Stomach (tissue), 4 donors: ENCODE data around the gene PI4KB.

Experiments
- CTCF ChIP-seq, 7 experiments: fragments of 450-650 bp in 4 of 7; fragments of 200-600 bp in 3 of 7; sonication (generic) in 3 of 7; IDR thresholded peaks; one replicate each; pipeline ENCODE4 v1.5.1; 2016 to 2019; ENCODE audit warnings: antibody characterized with exemption in 7 of 7, control low read depth in 2 of 7, mild to moderate bottlenecking in 1 of 7
- EP300 ChIP-seq: sonication (generic); formaldehyde crosslinking; IDR thresholded peaks from one replicate; pipeline ENCODE4 v1.6.1; 2017; ENCODE audit warnings: antibody characterized with exemption

DNA sequence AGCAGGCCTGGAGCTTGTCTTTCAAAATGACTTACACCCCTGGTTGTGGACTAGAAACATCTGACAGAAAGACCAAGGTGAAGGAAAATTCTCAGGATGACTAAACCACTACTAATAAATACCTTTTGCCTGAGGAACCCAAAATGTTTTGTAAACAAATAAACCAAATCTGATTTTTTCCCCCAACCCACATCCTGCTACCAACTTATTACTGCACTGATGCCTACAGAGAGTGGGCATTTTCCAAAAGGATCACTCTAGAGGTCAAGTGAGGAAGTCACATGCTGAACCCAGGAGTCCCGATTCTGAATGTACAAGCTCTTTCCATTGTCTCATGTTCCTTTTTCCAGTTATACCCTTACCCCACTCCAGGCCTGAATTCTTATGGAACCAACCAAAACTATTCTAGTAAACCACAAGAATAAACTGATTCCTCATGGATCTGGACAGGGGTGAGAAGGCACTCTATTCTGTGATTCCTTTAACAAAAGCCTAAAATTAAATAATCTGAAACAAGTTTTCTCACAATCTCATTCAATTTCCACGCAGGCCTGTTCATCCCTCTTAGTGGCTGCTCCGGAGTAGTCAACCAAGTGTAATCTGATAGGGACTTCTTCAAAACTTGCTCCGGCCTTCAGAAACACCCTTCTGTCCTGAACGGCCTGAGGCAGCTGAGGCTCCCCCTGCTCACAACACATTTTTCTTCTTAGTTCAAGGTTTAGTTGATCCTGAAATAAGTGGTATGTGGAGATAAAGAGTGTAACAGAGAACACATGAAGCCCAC, 1.4 kb downstream of the PI4KB start:
- TF ChIP-seq CTCF (IDR thresholded peaks at IDR 0.05), result no peak
- no peak for TF ChIP-seq EP300
